OCI-LY7 (cell line): ENCODE data around the gene AADACL4. TPM values are rescaled to one million over a fixed set of nuclear protein-coding genes. Genes with fewer than 3 reads are reported as not detected.

Experiments
- BruUV-seq: library from RNA; stranded (reverse); fragments of 400-500 nt; replicated peaks from 2 replicates; lab custom pipeline; 2021; lab: Mats Ljungman, UMichigan
- CTCF ChIA-PET: fragments of 300-600 bp; sonication (Branson Sonifier 250); formaldehyde crosslinking; loops from one replicate; lab custom pipeline; 2022; ENCODE audit warnings: antibody characterized with exemption; ENCODE audit not compliant: unreplicated experiment; lab: Charles Lee
- POLR2A ChIA-PET: fragments of 300-600 bp; sonication (Branson Sonifier 250); formaldehyde crosslinking; loops from one replicate; lab custom pipeline; 2022; ENCODE audit warnings: antibody characterized with exemption; lab: Charles Lee
- DNase-seq: peaks from one replicate; pipeline ENCODE4 v3.0.0-alpha.2; 2015; ENCODE audit warnings: low spot score
- H2AFZ ChIP-seq: fragments of 200-600 bp; sonication (generic), shearing (Covaris generic); 2 replicates; pipeline ENCODE4 v1.6.1; 2014; ENCODE audit warnings: mild to moderate bottlenecking, antibody characterized with exemption, low read length, moderate library complexity
- H3K27ac ChIP-seq: fragments of 200-600 bp; sonication (generic); 2 replicates; pipeline ENCODE4 v1.5.1; 2014; ENCODE audit warnings: mixed run types, low read depth, mild to moderate bottlenecking, moderate library complexity, low read length, inconsistent platforms; ENCODE audit not compliant: poor library complexity, severe bottlenecking
- H3K36me3 ChIP-seq: fragments of 200-600 bp; sonication (generic); 2 replicates; pipeline ENCODE4 v1.6.1; 2014; ENCODE audit warnings: mild to moderate bottlenecking, antibody characterized with exemption, low read length, moderate library complexity, mixed read lengths; ENCODE audit not compliant: insufficient read depth
- H3K4me1 ChIP-seq: fragments of 200-600 bp; sonication (generic); 2 replicates; pipeline ENCODE4 v1.5.1; 2014; ENCODE audit warnings: mild to moderate bottlenecking, low read length; ENCODE audit not compliant: insufficient read depth, poor library complexity, severe bottlenecking
- H3K4me2 ChIP-seq: fragments of 200-600 bp; sonication (generic); 2 replicates; pipeline ENCODE4 v1.6.1; 2014; ENCODE audit warnings: mild to moderate bottlenecking, low read length
- H3K4me3 ChIP-seq: fragments of 200-600 bp; sonication (generic); 2 replicates; pipeline ENCODE4 v1.5.1; 2014; ENCODE audit warnings: mild to moderate bottlenecking, low read depth, low read length; ENCODE audit not compliant: poor library complexity, severe bottlenecking
- H3K79me2 ChIP-seq: fragments of 200-600 bp; sonication (generic); 2 replicates; pipeline ENCODE4 v1.6.1; 2016; ENCODE audit warnings: low read depth, mild to moderate bottlenecking, low read length, moderate library complexity, mixed read lengths; ENCODE audit not compliant: insufficient read depth
- H3K9me2 ChIP-seq: fragments of 200-600 bp; sonication (generic); 2 replicates; pipeline ENCODE4 v1.6.1; 2016; ENCODE audit warnings: mild to moderate bottlenecking, low read length, mixed read lengths; ENCODE audit not compliant: insufficient read depth
- H3K9me3 ChIP-seq: fragments of 200-600 bp; sonication (generic); 2 replicates; pipeline ENCODE4 v1.6.1; 2014; ENCODE audit warnings: mild to moderate bottlenecking, mixed run types, low read length, mixed read lengths
- H4K20me1 ChIP-seq: fragments of 200-600 bp; sonication (generic); 2 replicates; pipeline ENCODE4 v1.6.1; 2014; ENCODE audit warnings: mild to moderate bottlenecking, antibody characterized with exemption, low read length, moderate library complexity, mixed read lengths; ENCODE audit not compliant: insufficient read depth
- CTCF ChIP-seq: fragments of 200-600 bp; sonication (generic); conservative IDR thresholded peaks from 2 replicates; pipeline ENCODE4 v1.5.1; 2014; ENCODE audit warnings: mild to moderate bottlenecking, antibody characterized with exemption, low read length, moderate library complexity, mixed read lengths
- EZH2phosphoT487 ChIP-seq: fragments of 200-600 bp; sonication (generic); IDR thresholded peaks from 2 replicates; pipeline ENCODE4 v1.6.1; 2018; ENCODE audit warnings: low read depth, borderline replicate concordance, mild to moderate bottlenecking, mixed run types, antibody characterized with exemption, low read length, moderate library complexity, mixed read lengths
- intact Hi-C: fragments of 100-400 bp; cut with micrococcal nuclease; formaldehyde crosslinking; loops from one replicate; pipeline ENCODE4 v1.10.0; 2022; ENCODE audit not compliant: unreplicated experiment
- total RNA-seq, 2 experiments: library from RNA; depleted of rRNA in 1 of 2; stranded (reverse); fragments of >200 nt in 1 of 2; shearing (Covaris generic) in 1 of 2; gene quantifications; 2 replicates each; pipeline ENCODE4 v1.2.3, GENCODE V29; 2014 to 2022

Gene AADACL4
- total RNA-seq, 2 experiments from 2014 or later, result not detected

- H3K4me3 ChIP-seq, result no peak overlapping the region
- no peak overlapping the region for H3K27ac ChIP-seq
- H3K4me2 ChIP-seq, result no peak overlapping the region
- no peaks in the 10 kb centered on the region for H3K79me2 ChIP-seq
- BruUV-seq, result no TSS peak
- TF ChIP-seq CTCF, result no peak
- TF ChIP-seq EZH2phosphoT487, result no peak
- ChIA-PET CTCF (no interaction called here), POLR2A (no interaction called here)
- intact Hi-C loops, result no loop called here
- DNase-seq, result no peak
- H2AFZ ChIP-seq, result no peak overlapping the region
- H3K4me1 ChIP-seq, result no peaks in the 10 kb centered on the region
- no peaks in the 10 kb centered on the region for H3K9me3 ChIP-seq
- H3K36me3 ChIP-seq, result no peaks in the 10 kb centered on the region
- H4K20me1 ChIP-seq, result no peaks in the 10 kb centered on the region
- H3K9me2 ChIP-seq, result no peaks in the 10 kb centered on the region
Measured at GRCh38 chr1:12598974-12599373, 44.9 kb upstream of the AADACL4 start.

DNA sequence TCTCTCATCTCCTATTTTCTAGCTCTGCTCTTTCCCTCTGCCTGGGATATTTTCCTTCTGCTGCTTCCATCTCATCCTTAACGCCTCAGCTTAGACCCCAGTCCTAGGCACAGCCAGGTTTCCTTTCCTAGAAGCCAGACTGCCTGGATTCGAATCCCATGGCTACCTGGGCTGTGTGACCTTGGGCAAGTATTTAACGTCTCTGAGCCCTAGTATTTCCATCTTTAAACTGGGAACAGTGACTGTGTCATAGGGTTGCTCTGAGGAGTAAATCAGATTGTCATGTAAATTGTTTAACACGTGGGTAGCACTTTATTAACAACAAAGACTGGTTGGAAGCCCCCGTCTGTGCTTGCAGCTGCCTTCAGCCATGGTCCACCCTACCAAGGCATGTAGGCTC lies 44.2 kb upstream of the AADACL4 start:
- TF ChIP-seq EZH2phosphoT487 (no peak), CTCF (no peak)
- no peaks in the 10 kb centered on the region for H3K79me2 ChIP-seq

GRCh38 chr1:12600335-12600734 lies 43.5 kb upstream of the AADACL4 start:
- H3K4me3 ChIP-seq, result no peak overlapping the region
- no peaks in the 10 kb centered on the region for H3K9me3 ChIP-seq
- CTCF ChIA-PET, result no interaction called here
- BruUV-seq, result no TSS peak
- H2AFZ ChIP-seq, result no peak overlapping the region
- H4K20me1 ChIP-seq, result no peaks in the 10 kb centered on the region
- H3K79me2 ChIP-seq, result no peaks in the 10 kb centered on the region
- H3K27ac ChIP-seq, result no peak overlapping the region
- intact Hi-C loops, result no loop called here
- DNase-seq, result no peak
- no peaks in the 10 kb centered on the region for H3K4me1 ChIP-seq
- POLR2A ChIA-PET, result no interaction called here
- no peak overlapping the region for H3K4me2 ChIP-seq
- no peak for TF ChIP-seq EZH2phosphoT487
- no peak for TF ChIP-seq CTCF
- H3K36me3 ChIP-seq, result no peaks in the 10 kb centered on the region
- H3K9me2 ChIP-seq, result no peaks in the 10 kb centered on the region

More for the DNA sequence above, 44.2 kb upstream of the AADACL4 start:
- CTCF ChIA-PET, result no interaction called here
- H3K9me3 ChIP-seq, result no peaks in the 10 kb centered on the region
- no peaks in the 10 kb centered on the region for H3K36me3 ChIP-seq
- no peaks in the 10 kb centered on the region for H4K20me1 ChIP-seq
- BruUV-seq, result no TSS peak
- H3K4me1 ChIP-seq, result no peaks in the 10 kb centered on the region
- no peaks in the 10 kb centered on the region for H3K9me2 ChIP-seq
- no peak overlapping the region for H3K27ac ChIP-seq
- H3K4me3 ChIP-seq, result no peak overlapping the region
- no peak overlapping the region for H3K4me2 ChIP-seq
- intact Hi-C loops, result no loop called here
- POLR2A ChIA-PET, result interaction anchor here (0.5 kb wide), 1 partner anchor 345 kb away, joined by 4 read pairs; no protein-coding TSS in a partner anchor
- no peak for DNase-seq
- H2AFZ ChIP-seq, result no peak overlapping the region
